Kasumi-1 (cell line): ENCODE measurements around the gene CCSAP.
"Not testable (repeated sequence)": the region's sequence is repeated elsewhere in the genome, so short reads cannot be mapped to it uniquely, and the experiment has no call there.

Experiments used
- DNase-seq, 2 experiments: peaks; one replicate each; lab custom pipeline; 2025; lab: John Stamatoyannopoulos, UW

Gene CCSAP, protein sequence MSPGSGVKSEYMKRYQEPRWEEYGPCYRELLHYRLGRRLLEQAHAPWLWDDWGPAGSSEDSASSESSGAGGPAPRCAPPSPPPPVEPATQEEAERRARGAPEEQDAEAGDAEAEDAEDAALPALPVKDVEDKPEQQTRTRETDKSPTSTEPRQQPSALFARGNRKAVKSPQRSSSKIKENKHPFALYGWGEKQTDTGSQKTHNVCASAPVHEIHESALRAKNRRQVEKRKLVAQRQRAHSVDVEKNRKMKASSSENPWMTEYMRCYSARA

DNA sequence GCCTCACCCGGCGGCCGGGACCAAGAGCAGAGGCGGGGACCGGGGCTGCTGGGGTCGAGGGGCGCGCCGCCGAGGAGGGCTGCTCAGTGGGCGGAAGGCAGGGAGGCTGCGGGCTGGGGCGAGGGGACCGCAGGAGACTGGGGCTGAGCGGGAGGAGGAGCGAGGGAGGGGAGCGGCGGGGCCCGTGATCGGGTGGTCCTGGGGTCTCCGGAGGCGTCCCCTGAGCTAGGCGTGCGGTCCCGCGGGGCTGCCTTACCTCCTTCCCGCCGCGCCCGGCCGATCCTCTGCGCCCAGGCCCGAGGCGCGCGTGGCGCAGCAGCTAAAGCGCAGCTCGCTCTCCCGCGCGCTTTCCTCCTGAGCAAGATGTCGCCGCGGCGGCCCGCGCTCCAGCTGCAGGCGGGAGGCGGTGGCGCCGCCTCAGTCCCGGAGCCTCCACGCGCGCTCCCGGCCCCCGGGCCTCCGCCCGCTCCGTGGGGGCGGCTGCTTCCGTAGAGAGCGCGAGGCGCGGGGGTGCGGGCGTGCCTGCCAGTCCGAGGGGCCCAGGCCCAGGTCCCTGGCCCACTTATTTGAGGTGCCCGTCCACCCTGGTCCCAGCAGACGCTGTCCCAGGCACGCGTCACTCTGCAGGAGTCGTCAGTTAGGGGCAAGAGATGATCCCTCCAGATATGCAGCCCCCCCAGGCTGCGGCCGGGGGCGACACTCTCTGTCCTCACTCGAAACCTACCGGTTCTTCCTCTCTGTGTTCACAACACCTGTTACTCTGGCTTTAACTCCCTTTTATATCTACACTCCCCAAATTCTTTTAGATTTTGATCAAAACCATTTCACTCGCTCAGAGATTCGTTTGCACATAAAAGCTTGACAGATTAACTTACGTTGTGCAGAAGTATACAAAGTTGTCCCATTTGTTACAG lies at the start of gene CCSAP:
CCSAP (minus strand) TSS at position 392 of the 914 bp plus-strand sequence. CDS start 582 bp downstream, outside the sequence.
- DNase-seq = peak; percentile 68 to 82

DNA sequence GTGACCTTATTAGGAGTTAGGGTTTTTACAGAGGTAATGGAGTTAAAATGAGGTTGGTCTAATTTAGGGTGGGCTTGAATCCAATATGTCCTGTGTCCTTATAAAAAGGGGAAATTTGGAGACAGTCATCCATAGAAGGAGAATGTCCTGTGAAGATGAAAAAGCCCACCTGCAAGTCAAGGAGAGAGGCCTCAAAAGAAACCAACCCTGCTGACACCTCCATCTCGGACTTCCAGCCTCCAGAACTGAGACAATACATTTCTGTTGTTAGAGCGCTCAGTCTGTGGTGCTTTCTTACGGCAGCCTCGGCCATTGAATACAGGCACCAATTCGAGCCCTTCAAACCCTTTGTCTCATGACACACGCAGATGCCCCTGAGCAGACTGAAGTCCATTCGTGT lies 47.3 kb upstream of the CCSAP start:
- no peak for DNase-seq

DNA sequence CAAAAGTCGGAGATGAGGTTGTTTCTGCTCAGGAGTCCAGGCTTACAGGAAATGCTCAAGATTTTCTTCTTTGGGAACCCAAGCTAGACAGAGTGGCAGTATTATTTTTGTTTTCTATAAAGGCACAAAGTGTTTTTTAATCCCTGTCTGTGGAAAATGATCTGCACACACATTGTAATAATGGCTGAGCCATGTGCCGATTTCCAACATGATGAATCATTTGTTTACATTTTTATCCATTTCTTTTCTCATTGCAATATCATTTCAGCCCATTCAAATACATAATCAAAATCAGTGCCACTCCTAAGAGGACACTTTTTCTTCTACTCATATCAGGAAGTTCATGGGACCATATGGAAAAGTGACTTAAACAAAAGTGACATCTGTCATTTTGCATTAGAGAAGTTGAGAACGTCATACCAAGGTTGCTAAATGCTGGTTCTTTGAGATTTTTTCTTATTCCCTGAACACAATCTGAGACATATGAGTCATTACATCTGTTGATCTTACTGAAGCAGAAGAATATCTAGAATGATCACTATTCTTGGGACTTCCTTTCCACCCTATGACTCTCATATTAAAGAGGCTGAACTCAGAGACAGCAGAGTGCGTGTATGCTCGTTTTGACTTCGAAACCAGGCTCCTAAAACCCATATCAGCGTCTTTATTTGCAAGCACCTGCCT lies 46.2 kb upstream of the CCSAP start:
- DNase-seq = no peak

DNA sequence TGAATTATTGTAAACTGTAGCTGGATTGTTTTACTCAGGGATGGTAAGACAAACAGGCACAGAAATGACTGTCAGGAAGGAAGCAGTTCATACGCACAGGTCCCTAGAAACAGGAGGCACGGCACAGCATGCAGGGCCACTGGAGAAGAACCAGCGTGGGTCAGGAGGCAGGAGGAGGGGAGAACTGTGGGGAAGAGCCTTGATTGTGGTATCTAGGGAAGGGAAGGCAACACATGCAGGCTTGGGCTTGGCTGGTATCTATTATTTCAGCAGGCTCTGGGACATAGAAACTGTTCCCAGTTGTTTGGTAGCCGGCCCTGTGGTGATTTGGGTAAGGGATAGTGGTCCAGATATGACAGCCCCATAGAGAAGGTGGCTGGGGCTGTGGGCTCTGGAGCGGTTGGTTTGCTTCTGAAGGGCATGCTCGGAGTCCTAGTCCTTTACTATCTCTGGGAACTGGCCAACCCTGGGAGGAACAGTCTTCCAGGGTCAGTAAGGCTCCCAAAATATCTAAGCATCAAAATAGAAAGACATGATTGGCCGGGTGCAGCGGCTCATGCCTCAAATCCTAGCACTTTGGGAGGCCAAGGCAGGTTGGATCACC lies 43.1 kb upstream of the CCSAP start:
- no peak for DNase-seq

DNA sequence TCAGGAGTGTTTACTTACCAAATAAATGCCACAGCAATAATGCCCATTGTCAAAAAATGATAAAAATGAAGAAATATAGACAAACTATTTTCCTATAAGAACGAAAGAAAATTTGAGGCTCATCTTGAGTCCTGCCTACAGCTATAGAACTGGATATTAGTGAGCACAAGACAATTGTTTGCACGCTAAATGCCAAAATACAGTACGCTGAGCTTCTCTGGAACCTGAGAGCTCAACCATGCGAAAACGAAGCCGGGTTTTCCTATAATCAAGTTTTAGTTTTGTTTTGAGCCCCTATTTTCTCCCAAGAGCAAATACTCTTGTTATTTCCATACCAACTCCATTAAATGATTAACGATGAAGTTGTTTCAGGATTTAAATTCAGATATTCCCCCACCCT lies 42.0 kb upstream of the CCSAP start:
- no peak for DNase-seq

DNA sequence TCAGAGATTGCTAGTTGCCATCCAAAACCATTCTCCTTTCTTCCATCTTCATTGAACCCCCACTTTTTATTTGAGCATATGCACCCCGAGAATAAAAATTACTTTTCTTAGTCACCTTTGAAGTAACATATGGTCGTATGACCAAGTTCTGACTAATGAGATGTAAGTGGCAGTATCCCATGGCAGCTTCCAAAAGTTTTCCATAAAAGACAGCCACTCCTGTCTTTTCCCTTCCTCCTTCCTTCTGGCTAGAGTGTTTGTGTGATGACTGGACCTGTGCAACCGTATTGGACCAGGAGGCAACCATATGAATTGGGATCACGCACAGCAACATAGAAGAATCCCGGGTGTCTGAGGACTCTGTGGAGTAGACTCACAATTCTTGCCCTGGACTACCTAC lies 41.1 kb upstream of the CCSAP start:
- DNase-seq = no peak

DNA sequence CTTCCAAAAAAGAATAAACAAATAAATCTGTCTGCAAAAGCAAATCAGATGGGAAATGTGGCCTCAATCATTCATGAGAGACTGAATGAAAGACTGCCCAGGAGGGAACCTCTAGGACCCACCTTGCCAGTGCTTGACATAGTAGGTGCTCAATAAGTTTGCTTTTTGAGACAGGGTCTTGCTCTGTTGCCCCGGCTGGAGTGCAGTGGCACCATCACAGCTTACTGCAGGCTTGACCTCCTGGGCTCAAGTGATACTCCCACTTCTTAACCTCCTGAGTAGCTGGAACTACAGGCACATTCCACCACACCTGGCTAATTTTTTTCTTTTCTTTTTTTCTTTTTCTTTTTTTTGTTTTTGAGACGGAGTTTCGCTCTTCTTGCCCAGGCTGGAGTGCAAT lies 40.3 kb upstream of the CCSAP start:
- no peak for DNase-seq

DNA sequence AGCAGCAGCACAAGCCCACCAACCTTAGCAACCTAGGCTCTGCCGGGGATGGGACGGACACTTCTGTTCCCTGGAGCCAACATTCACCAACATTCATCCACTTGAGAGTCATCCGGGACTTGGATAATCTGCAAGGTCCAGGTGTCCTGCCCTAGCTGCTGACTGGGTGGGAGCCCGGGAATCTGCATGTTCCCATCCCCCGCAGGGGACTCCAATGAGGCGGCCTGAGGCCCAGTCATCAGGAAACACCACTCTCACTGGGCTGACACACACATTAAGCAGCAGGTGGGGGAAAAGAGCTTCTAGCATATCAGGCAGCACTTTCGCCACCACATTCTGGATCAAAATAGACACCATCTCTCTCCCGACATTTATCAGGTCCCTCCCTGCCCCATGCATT lies 38.4 kb upstream of the CCSAP start:
- no peak for DNase-seq

DNA sequence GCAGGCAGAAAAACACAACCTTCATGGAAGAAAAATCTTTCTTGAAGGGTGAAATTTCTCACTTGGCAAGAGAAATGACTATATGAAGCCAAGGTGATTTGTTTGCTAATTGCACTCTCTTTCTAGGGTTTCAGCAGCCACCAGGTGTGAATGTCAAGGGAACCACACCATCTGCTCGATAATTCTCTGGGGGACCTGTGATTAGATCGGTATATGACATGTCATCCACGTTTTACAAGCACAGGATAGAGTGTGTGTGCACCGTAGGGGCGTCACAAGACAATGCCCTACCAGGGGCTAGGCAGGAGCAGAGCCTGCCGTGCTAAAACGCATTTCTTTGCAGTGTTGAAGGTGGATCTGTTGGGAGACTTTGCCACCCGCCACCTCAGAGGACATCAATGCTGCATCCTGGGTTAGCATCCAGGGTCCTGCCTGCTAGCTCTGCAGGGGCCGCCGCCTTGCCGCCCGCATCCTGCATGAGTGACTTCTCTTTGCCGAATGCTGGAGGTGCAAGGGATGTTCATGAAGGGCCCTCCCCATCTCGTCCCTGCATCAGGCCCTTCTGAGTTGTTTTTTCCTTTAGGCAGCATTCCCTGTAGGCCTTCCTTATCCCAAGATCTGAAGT lies 37.8 kb upstream of the CCSAP start:
- DNase-seq = no peak

DNA sequence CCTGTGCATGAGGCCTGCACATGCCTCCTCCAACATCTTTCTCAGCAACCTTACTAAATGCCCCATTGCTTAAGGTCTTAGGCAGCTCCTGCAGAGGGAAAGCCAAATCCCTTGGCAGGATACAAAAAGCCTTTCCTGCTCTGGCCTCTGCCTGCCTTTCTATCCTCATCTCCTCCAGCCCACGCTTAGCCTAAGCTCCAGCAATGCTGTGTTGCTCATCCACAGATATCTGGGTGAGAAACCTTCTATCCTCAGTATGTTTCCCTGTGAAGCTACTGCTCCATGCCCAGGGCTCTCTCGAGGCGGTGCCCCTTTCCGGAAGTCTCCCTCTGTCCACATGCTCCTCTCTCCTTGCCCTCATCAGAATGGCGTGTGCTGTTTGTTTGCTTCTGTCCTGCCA lies 37.0 kb upstream of the CCSAP start:
- DNase-seq = no peak

DNA sequence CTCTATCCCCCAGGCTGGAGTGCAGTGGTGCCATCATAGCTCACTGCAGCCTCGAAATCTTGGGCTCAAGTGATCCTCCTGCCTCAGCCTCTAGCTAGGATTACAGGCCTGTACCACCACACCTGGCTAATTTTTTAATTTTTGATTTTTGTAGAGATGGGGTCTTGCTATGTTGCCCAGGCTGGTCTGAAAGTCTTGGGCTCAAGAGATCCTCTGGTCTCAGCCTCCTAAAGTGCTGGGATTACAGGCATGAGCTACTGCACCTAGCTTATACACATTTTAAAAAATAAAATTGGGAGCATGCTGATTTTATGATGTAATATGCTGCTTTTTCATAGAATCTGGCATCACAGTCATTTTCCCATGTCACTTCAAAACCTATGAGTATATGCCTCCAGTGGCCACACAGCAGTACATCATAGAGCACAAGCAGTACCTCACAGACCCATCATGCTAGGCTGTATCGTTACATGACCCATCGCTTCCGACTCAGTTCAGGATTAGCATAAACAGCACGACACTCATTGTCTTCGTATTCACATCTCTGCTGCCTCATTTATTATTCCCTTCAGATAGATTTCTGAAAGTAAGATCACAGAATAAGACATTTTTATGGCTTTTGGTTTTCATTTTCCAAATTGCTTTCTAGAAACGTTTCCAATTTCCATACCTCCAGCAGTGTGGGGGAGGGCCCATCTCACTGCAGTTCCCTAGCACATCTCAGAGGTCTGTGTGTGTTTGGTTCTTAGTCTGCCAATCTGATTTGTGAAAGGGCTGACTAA lies 35.9 kb upstream of the CCSAP start:
- DNase-seq = peak in 1 of 2 experiments; percentile 7

DNA sequence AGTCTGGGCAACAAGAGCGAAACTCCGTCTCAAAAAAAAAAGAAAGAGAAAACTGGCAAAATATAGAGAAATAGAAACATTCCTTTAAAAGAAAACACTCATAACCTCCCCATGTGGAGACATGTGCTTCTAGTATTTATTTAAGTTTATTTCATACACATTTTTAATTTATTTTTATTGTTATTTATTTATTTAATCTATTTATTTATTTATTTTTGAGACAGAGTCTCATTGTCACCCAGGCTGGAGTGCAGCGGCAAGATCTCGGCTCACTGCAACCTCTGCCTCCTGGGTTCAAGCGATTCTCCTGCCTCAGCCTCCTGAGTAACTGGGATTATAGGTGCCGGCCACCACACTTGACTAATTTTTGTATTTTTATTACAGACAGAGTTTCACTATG lies 35.2 kb upstream of the CCSAP start:
- DNase-seq = not testable (repeated sequence)

DNA sequence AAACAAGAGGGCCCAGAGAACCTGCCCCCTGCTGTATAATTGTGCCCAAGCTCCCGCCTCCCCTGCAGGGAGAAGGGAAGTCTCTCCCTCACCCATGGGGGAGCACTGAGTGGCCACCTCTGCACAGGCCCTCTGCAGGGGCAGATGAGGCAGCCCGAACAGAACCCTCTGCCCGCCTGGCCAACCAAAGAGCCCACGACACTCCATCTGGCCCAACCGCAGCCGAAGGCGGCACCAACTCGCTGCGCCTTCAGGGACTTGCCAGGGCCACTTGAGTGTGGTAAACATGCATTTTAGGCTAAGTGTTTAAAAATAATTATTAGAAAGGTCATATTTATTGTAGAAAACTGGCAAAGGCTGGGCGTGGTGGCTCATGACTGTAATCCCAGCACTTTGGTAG lies 34.6 kb upstream of the CCSAP start:
- no peak for DNase-seq

DNA sequence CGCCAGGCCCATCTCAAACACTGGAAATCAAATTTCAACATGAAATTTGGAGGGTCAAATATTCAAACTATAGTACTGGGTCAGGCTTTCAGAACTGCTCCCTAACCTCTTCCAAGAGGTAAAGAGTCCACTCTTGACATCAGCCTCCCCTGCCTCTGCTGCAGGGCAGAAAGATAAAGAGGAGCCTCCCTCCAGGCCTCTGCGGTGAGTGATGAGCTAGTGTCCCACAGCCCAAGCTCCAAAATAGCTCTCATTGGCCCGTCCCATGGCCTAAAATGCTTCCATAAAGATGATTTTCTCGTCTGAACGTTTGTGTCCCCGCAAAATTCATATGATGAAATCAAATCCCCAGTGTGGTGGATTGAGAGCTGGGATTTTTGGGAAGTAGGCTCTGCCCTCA lies 33.7 kb upstream of the CCSAP start:
- no peak for DNase-seq

DNA sequence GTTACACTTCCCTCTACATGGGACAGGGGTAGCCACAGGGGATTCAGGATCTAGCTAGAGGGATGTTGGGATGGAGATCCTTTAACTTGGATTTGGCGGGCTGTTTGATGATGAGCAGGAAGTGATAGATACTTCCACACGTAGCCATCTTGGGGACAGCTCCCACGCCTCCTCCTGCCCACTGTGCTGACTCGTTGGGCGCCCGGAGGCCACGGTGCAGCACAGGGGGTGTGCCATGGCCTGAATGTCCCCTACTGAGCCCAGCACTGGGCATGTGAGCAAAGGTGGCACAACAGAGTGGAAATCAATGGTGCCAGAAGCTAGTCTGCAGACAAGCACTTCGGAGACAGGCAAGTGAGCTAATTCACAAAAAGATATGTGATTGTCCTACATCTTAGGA lies 31.6 kb upstream of the CCSAP start:
- DNase-seq = no peak

DNA sequence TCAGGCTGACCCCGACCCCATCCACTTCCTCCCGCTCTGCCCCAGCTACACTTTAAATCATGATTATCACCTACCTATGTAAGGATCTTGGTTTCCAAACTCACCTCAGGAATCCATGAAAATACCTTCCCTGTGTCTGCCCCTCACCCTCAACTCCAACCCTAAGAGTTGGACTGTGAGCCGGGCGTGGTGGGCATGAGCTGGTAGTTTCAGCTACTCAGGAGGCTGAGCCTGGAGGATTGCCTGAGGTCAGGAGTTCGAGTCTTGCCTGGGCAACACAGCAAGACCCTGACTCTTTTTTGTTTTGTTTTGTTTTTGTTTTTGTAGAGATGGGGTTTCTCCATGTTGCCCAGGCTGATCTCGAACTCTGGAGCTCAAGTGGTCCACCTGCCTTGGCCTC lies 30.5 kb upstream of the CCSAP start:
- no peak for DNase-seq

DNA sequence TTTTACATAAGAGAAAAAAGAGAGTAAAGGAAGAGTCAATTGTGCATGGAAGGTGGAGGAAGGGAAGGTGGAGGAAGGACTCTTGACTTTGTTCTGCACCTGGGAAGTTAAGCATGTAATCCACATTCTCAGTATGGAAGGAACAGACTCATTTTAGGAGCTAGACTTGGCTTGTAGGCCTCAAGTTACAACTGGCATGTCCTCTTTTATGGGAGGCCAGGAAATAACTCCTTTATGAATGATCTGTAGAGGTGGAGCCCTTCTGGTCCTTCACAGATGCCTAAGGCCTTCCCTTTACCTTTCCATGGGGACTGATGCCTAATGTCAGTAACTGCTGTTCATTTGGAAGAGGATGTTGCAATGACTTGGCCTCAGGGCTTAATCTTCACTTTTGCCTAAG lies 29.4 kb upstream of the CCSAP start:
- no peak for DNase-seq

DNA sequence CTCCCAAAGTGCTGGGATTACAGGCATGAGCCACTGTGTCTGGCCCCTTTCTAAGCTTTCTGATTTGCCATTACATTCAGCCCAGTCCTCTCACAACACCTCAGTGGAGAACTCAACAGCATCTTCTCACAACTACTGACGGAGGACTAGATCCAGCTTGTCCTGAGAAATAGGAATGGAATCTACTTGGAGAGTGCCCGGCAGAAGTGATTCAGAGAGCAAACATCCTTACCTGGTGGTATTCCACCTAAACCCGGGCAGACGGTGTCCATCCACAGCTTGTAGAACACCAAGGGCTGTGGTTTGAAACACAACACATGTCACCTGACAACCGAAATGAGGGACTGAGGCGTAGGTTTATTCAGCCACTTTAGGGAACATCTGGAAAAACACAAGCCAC lies 28.8 kb upstream of the CCSAP start:
- no peak for DNase-seq

DNA sequence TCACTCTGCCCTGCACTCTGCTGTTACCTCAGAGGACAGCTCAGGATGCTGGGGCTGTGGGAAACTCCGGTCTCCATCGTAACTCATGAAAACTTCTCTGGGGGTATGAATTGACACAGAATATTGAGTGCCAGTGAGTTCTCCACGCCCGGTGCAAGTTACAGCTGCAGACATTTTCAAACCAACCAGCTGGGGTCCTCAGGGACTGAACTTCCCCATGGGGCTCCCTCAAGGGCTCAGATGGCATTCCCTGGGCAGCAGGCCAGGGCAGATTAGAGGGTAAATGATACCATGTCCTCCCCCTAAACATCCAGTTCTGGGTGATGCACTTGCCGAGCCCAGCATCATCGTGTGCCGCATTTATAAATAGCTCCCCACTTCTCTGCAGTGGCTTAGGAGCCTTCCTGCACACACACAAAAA lies 27.8 kb upstream of the CCSAP start:
- peak; percentile 33 to 41 for DNase-seq

DNA sequence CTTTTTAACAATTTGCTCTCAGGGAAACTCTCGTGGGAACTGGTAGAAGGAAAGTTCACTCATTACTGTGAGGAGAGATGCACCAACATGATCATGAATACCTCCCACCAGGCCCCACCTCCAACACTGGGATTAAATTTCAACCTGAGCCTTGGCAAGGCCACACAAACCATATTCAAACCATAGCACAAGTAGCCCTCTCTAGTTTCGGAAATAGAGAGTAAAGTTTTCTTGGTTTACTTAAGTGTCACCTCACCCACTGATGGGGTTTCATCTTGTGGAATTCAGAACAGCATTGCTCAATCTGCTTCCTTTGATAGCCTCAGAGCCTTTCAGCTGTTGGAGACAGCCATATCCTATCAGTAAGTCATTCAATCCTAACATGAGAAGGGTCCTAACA lies 25.5 kb upstream of the CCSAP start:
- DNase-seq = no peak

DNA sequence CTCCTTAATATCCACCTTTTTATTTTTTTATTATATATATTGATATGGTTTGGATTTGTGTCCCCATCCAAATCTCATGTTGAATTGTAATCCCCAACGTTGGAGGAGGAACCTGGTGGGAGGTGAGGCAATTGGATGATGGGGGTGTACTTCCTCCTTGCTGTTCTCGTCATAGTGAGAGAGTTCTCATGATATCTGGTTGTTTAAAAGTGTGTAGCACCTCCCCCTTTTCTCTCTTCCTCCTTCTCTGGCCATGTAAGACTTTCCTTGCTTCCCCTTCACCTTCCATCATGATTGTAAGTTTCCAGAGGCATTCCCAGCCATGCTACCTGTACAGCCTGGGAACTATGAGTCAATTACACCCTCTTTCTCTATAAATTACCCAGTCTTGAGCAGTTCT lies 22.7 kb upstream of the CCSAP start:
- no peak for DNase-seq
